IMR-90 (cell line): ENCODE results near the gene BTBD6. TPM values are rescaled to one million over a fixed set of nuclear protein-coding genes. Genes with fewer than 3 reads are reported as not detected.

Experiments
- ATAC-seq: fragments of 200-7000 bp; cut with Tn5 transposase; 2 replicates; pipeline ENCODE4 v1.9.1; 2020; ENCODE audit warnings: low read depth, mild to moderate bottlenecking, moderate library complexity
- BruUV-seq: library from RNA; stranded (reverse); fragments of 400-500 nt; replicated peaks from 2 replicates; lab custom pipeline; 2021; lab: Mats Ljungman, UMichigan
- CTCF ChIA-PET: fragments of 300-600 bp; formaldehyde crosslinking; extraction: SDS; loops from one replicate; lab custom pipeline; 2021; ENCODE audit warnings: antibody characterized with exemption; lab: Yijun Ruan, JAX
- POLR2A ChIA-PET: fragments of 300-600 bp; sonication (Branson Sonifier 250); formaldehyde crosslinking; loops from one replicate; lab custom pipeline; 2022; ENCODE audit warnings: antibody characterized with exemption; ENCODE audit not compliant: unreplicated experiment; lab: Charles Lee
- DNase-seq: peaks from one replicate; pipeline ENCODE4 v3.0.0; 2013
- H2AFZ ChIP-seq: replicated peaks from 2 replicates; pipeline ENCODE3; 2013; ENCODE audit warnings: low read length, mild to moderate bottlenecking; ENCODE audit not compliant: poor library complexity
- H2AK5ac ChIP-seq: 2 replicates; pipeline ENCODE4 v1.6.1; 2013; ENCODE audit warnings: low read depth, low read length, inconsistent platforms
- H2AK9ac ChIP-seq: replicated peaks from 2 replicates; pipeline ENCODE3; 2013; ENCODE audit warnings: mild to moderate bottlenecking, low read depth, low read length, moderate library complexity; ENCODE audit not compliant: poor library complexity
- H2BK120ac ChIP-seq: 2 replicates; pipeline ENCODE4 v1.6.1; 2013; ENCODE audit warnings: low read depth, low read length, inconsistent platforms
- H2BK15ac ChIP-seq: 3 replicates; pipeline ENCODE4 v1.6.1; 2013; ENCODE audit warnings: low read depth, low read length, inconsistent platforms
- H2BK20ac ChIP-seq: 2 replicates; pipeline ENCODE4 v1.6.1; 2013; ENCODE audit warnings: low read depth, mild to moderate bottlenecking, inconsistent platforms, low read length, moderate library complexity
- H2BK5ac ChIP-seq: 2 replicates; pipeline ENCODE4 v1.6.1; 2013; ENCODE audit warnings: mild to moderate bottlenecking, low read depth, low read length, inconsistent platforms; ENCODE audit not compliant: poor library complexity, severe bottlenecking
- H3K14ac ChIP-seq: replicated peaks from 2 replicates; pipeline ENCODE4 v1.6.1; 2013; ENCODE audit warnings: low read depth, low read length, inconsistent platforms
- H3K18ac ChIP-seq: 2 replicates; pipeline ENCODE4 v1.6.1; 2013; ENCODE audit warnings: low read depth, low read length, control low read depth
- H3K23ac ChIP-seq: 2 replicates; pipeline ENCODE4 v1.6.1; 2013; ENCODE audit warnings: low read depth, low read length, inconsistent platforms
- H3K27ac ChIP-seq: 2 replicates; pipeline ENCODE4 v1.5.1; 2013; ENCODE audit warnings: mild to moderate bottlenecking, control low read depth, low read length; ENCODE audit not compliant: insufficient read depth
- H3K27me3 ChIP-seq: 2 replicates; pipeline ENCODE4 v1.6.1; 2013; ENCODE audit warnings: low read length; ENCODE audit not compliant: control insufficient read depth, insufficient read depth
- H3K36me3 ChIP-seq: 2 replicates; pipeline ENCODE4 v1.6.1; 2013; ENCODE audit warnings: low read length, mixed read lengths; ENCODE audit not compliant: control insufficient read depth, insufficient read depth
- H3K4ac ChIP-seq: 2 replicates; pipeline ENCODE4 v1.6.1; 2013; ENCODE audit warnings: low read depth, low read length, inconsistent platforms
- H3K4me1 ChIP-seq: 2 replicates; pipeline ENCODE4 v1.6.1; 2013; ENCODE audit warnings: low read length, mixed read lengths; ENCODE audit not compliant: control insufficient read depth, insufficient read depth
- H3K4me2 ChIP-seq: 2 replicates; pipeline ENCODE4 v1.6.1; 2013; ENCODE audit warnings: low read depth, mild to moderate bottlenecking, control low read depth, low read length, moderate library complexity
- H3K4me3 ChIP-seq: 2 replicates; pipeline ENCODE4 v1.5.1; 2013; ENCODE audit warnings: low read depth, mild to moderate bottlenecking, control low read depth, low read length, moderate library complexity; ENCODE audit not compliant: insufficient read depth
- H3K56ac ChIP-seq: 2 replicates; pipeline ENCODE4 v1.6.1; 2013; ENCODE audit warnings: low read length, inconsistent platforms; ENCODE audit not compliant: insufficient read depth; ENCODE audit errors: extremely low read depth
- H3K79me1 ChIP-seq, 2 experiments: 2 replicates each; pipeline ENCODE4 v1.6.1; 2013; ENCODE audit warnings: low read length in 2 of 2, inconsistent platforms in 1 of 2, low read depth in 1 of 2
- H3K9ac ChIP-seq: 2 replicates; pipeline ENCODE4 v1.6.1; 2013; ENCODE audit warnings: low read depth, low read length, control low read depth
- H3K9me1 ChIP-seq: 2 replicates; pipeline ENCODE4 v1.6.1; 2013; ENCODE audit warnings: low read length, inconsistent platforms; ENCODE audit not compliant: insufficient read depth
- H3K9me3 ChIP-seq: 2 replicates; pipeline ENCODE4 v1.6.1; 2013; ENCODE audit warnings: low read length; ENCODE audit not compliant: control insufficient read depth, insufficient read depth
- H4K20me1 ChIP-seq: 2 replicates; pipeline ENCODE4 v1.6.1; 2013; ENCODE audit warnings: low read length, inconsistent platforms; ENCODE audit not compliant: insufficient read depth
- H4K5ac ChIP-seq: 2 replicates; pipeline ENCODE4 v1.6.1; 2013; ENCODE audit warnings: mild to moderate bottlenecking, low read depth, low read length, control low read depth
- H4K8ac ChIP-seq, 2 experiments: 2 replicates each; pipeline ENCODE4 v1.6.1; 2013; ENCODE audit warnings: low read depth in 2 of 2, low read length in 2 of 2, control low read depth in 1 of 2, inconsistent platforms in 1 of 2
- H4K91ac ChIP-seq: 2 replicates; pipeline ENCODE4 v1.6.1; 2013; ENCODE audit warnings: low read depth, low read length, inconsistent platforms; ENCODE audit not compliant: insufficient read depth
- CEBPB ChIP-seq: IDR thresholded peaks from 2 replicates; pipeline ENCODE4 v1.6.1; 2012; ENCODE audit warnings: low read depth, low read length, improper control_type of control experiment
- CHD1 ChIP-seq: IDR thresholded peaks from 2 replicates; pipeline ENCODE4 v1.6.1; 2012; ENCODE audit warnings: low read depth, low read length, improper control_type of control experiment
- ELK1 ChIP-seq: fragments of 150-350 bp; IDR thresholded peaks from 2 replicates; pipeline ENCODE4 v1.6.1; 2016; ENCODE audit warnings: low read depth, mild to moderate bottlenecking, low read length, moderate library complexity, borderline replicate concordance
- FOS ChIP-seq: fragments of 150-350 bp; IDR thresholded peaks from 2 replicates; pipeline ENCODE4 v1.6.1; 2016; ENCODE audit warnings: low read depth, low read length
- MAFK ChIP-seq: IDR thresholded peaks from 2 replicates; pipeline ENCODE4 v1.6.1; 2012; ENCODE audit warnings: low read depth, low read length, improper control_type of control experiment
- NFE2L2 ChIP-seq: fragments of 150-350 bp; IDR thresholded peaks from 2 replicates; pipeline ENCODE4 v1.6.1; 2016; ENCODE audit warnings: low read depth, mild to moderate bottlenecking, low read length
- RAD21 ChIP-seq: IDR thresholded peaks from 2 replicates; pipeline ENCODE4 v1.6.1; 2012; ENCODE audit warnings: low read length, improper control_type of control experiment
- RCOR1 ChIP-seq: IDR thresholded peaks from 2 replicates; pipeline ENCODE4 v1.6.1; 2012; ENCODE audit warnings: mild to moderate bottlenecking, low read length, improper control_type of control experiment; ENCODE audit not compliant: insufficient replicate concordance
- SMC3 ChIP-seq: fragments of 150-350 bp; IDR thresholded peaks from 2 replicates; pipeline ENCODE4 v1.6.1; 2016; ENCODE audit warnings: low read depth, mild to moderate bottlenecking, antibody characterized with exemption, low read length, moderate library complexity
- USF2 ChIP-seq: fragments of 150-350 bp; IDR thresholded peaks from 2 replicates; pipeline ENCODE4 v1.6.1; 2017; ENCODE audit warnings: mild to moderate bottlenecking, antibody characterized with exemption, low read length, low read depth
- WGBS, 2 experiments: methylation state at CpG; one replicate each; pipeline versions ENCODE4 v1.1.5 to v1.1.7; 2013; ENCODE audit warnings: missing lambda C conversion rate in 2 of 2; ENCODE audit not compliant: insufficient read length in 1 of 2; ENCODE audit errors: extremely low coverage in 2 of 2; 5-methylcytosine and 5-hydroxymethylcytosine counted together
- dilution Hi-C: fragments of 300-500 bp; cut with HindIII; formaldehyde crosslinking; loops from one replicate; pipeline ENCODE4 v1.14.3; 2018; ENCODE audit warnings: low sequenced_read_pairs; ENCODE audit not compliant: unreplicated experiment
- in situ Hi-C: fragments of 300-500 bp; cut with MboI; formaldehyde crosslinking; loops from 3 replicates; pipeline ENCODE4 v1.14.3; 2019; ENCODE audit warnings: low sequenced_read_pairs, inconsistent platforms, mixed read lengths
- intact Hi-C: fragments of 100-400 bp; cut with micrococcal nuclease; formaldehyde crosslinking; loops from 2 replicates; pipeline ENCODE4 v1.10.0; 2022
- polyA plus RNA-seq, 3 experiments: library from polyadenylated mRNA; depleted of rRNA; stranded (reverse); fragments of >200 nt; gene quantifications; 2 replicates each; pipeline ENCODE4 v1.2.3, GENCODE V29; 2012; ENCODE audit warnings: low replicate concordance in 1 of 3
- total RNA-seq: library from RNA; depleted of rRNA; stranded (reverse); fragments of >200 nt; gene quantifications from 2 replicates; pipeline ENCODE4 v1.2.3, GENCODE V29; 2012
- TF ChIP-seq, protein P1 (sequence below): conservative IDR thresholded peaks from 2 replicates; pipeline ENCODE4 v1.5.1; 2012; ENCODE audit warnings: mild to moderate bottlenecking, low read depth, low read length, improper control_type of control experiment

BTBD6 gene
- total and polyA plus RNA-seq, 2 of the 4 experiments (the other 2 are of a cell fraction), result 33.9 to 43.9 TPM

GRCh38 chr14:105207460-105207901 is 40.9 kb upstream of the BTBD6 start:
- no peaks in the 10 kb centered on the region for H3K9me3 ChIP-seq
- H3K4me3 ChIP-seq, result no peak overlapping the region
- TF ChIP-seq USF2 (no peak), CHD1 (no peak), NFE2L2 (no peak), SMC3 (no peak), ELK1 (no peak), CEBPB (no peak), RAD21 (no peak), RCOR1 (no peak), FOS (no peak), MAFK (no peak)
- TF ChIP-seq, protein P1, sequence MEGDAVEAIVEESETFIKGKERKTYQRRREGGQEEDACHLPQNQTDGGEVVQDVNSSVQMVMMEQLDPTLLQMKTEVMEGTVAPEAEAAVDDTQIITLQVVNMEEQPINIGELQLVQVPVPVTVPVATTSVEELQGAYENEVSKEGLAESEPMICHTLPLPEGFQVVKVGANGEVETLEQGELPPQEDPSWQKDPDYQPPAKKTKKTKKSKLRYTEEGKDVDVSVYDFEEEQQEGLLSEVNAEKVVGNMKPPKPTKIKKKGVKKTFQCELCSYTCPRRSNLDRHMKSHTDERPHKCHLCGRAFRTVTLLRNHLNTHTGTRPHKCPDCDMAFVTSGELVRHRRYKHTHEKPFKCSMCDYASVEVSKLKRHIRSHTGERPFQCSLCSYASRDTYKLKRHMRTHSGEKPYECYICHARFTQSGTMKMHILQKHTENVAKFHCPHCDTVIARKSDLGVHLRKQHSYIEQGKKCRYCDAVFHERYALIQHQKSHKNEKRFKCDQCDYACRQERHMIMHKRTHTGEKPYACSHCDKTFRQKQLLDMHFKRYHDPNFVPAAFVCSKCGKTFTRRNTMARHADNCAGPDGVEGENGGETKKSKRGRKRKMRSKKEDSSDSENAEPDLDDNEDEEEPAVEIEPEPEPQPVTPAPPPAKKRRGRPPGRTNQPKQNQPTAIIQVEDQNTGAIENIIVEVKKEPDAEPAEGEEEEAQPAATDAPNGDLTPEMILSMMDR, result no peak
- 66% methylated on average over 12 of the region's 13 CpGs; no CpG with 5 or more reads in 1 of the 2 experiments for WGBS, 2 experiments
- no peaks in the 10 kb centered on the region for H3K27me3 ChIP-seq
- no peaks in the 10 kb centered on the region for H3K9me1 ChIP-seq
- H2AK9ac ChIP-seq, result peak overlapping the region; percentile 37
- BruUV-seq, result no TSS peak
- H4K91ac ChIP-seq, result no peak overlapping the region
- no peak overlapping the region for H2BK5ac ChIP-seq
- CTCF ChIA-PET, result no interaction called here
- H2BK20ac ChIP-seq, result no peak overlapping the region
- no peak overlapping the region for H2AFZ ChIP-seq
- no peak overlapping the region for H3K9ac ChIP-seq
- no peak overlapping the region for H2BK120ac ChIP-seq
- in situ Hi-C loops, result no loop called here
- H3K36me3 ChIP-seq, result peaks cover 11% of the 10 kb centered on the region
- peaks cover 9% of the 10 kb centered on the region for H4K20me1 ChIP-seq
- H3K14ac ChIP-seq, result no peak overlapping the region
- no peak for DNase-seq
- no peak overlapping the region for H3K27ac ChIP-seq
- H3K79me1 ChIP-seq, result no peaks in the 10 kb centered on the region
- H3K56ac ChIP-seq, result no peak overlapping the region
- H3K23ac ChIP-seq, result no peak overlapping the region
- POLR2A ChIA-PET, result no interaction called here
- dilution Hi-C loops, result no loop called here
- no peak overlapping the region for H2BK15ac ChIP-seq
- H4K5ac ChIP-seq, result no peak overlapping the region
- no peak overlapping the region for H2AK5ac ChIP-seq
- H3K4ac ChIP-seq, result no peak overlapping the region
- no peak overlapping the region for H3K18ac ChIP-seq
- H3K4me1 ChIP-seq, result peaks cover 1% of the 10 kb centered on the region; the same call in 1 of the 2 replicates
- no peak overlapping the region for H4K8ac ChIP-seq
- intact Hi-C loops, result no loop called here
- no peak overlapping the region for H3K4me2 ChIP-seq
- no peak for ATAC-seq
